SK-N-SH treated with all-trans-retinoic acid at 6 μM for 48 hours (cell line): ENCODE results near the gene GSG1L.

Experiments used
- ATAC-seq: fragments of 200-7000 bp; cut with Tn5 transposase; 3 replicates; pipeline ENCODE4 v1.9.1; 2020; ENCODE audit warnings: mild to moderate bottlenecking, moderate library complexity
- ARNTL ChIP-seq: fragments of 450-650 bp; formaldehyde crosslinking; IDR thresholded peaks from 2 replicates; pipeline ENCODE4 v1.5.0; 2020; ENCODE audit warnings: low read depth, mild to moderate bottlenecking, moderate library complexity, borderline replicate concordance
- BACH2 ChIP-seq: fragments of 250-450 bp; sonication (Bioruptor Pico); IDR thresholded peaks from 2 replicates; pipeline ENCODE4 v1.9.0; 2021; ENCODE audit warnings: mild to moderate bottlenecking, borderline replicate concordance
- CREB5 ChIP-seq: fragments of 250-450 bp; sonication (Bioruptor Pico); IDR thresholded peaks from 2 replicates; pipeline ENCODE4 v1.5.1; 2020; ENCODE audit warnings: low read depth, mild to moderate bottlenecking, moderate library complexity
- CSDC2 ChIP-seq: fragments of 250-450 bp; sonication (Bioruptor Pico); IDR thresholded peaks from 2 replicates; pipeline ENCODE4 v1.5.0; 2020; ENCODE audit warnings: mild to moderate bottlenecking, moderate library complexity
- ESRRG ChIP-seq: fragments of 250-450 bp; sonication (Bioruptor Pico); IDR thresholded peaks from 2 replicates; pipeline ENCODE4 v1.6.1; 2021; ENCODE audit warnings: mild to moderate bottlenecking
- GLIS3 ChIP-seq: fragments of 250-450 bp; sonication (Bioruptor Pico); IDR thresholded peaks from 2 replicates; pipeline ENCODE4 v1.5.0; 2020; ENCODE audit warnings: mild to moderate bottlenecking, moderate library complexity
- ISL1 ChIP-seq: fragments of 250-450 bp; sonication (Bioruptor Pico); IDR thresholded peaks from 2 replicates; pipeline ENCODE4 v2.1.2; 2022; ENCODE audit warnings: mild to moderate bottlenecking, moderate library complexity
- OSR1 ChIP-seq: fragments of 250-450 bp; sonication (Bioruptor Pico); IDR thresholded peaks from 2 replicates; pipeline ENCODE4 v1.8.0; 2022; ENCODE audit warnings: moderate library complexity, mild to moderate bottlenecking, inconsistent platforms
- PPARA ChIP-seq: fragments of 250-450 bp; sonication (Bioruptor Pico); IDR thresholded peaks from 2 replicates; pipeline ENCODE4 v1.5.0; 2020; ENCODE audit warnings: mild to moderate bottlenecking, borderline replicate concordance
- RARB ChIP-seq: fragments of 250-450 bp; sonication (Bioruptor Pico); IDR thresholded peaks from 2 replicates; pipeline ENCODE4 v1.8.0; 2021; ENCODE audit warnings: mild to moderate bottlenecking, moderate library complexity
- SNAI2 ChIP-seq: fragments of 250-450 bp; sonication (Bioruptor Pico); IDR thresholded peaks from 2 replicates; pipeline ENCODE4 v1.5.0; 2020; ENCODE audit warnings: mild to moderate bottlenecking, moderate library complexity
- TCF4 ChIP-seq: fragments of 250-450 bp; sonication (Bioruptor Pico); IDR thresholded peaks from 2 replicates; pipeline ENCODE4 v1.8.0; 2021; ENCODE audit warnings: mild to moderate bottlenecking, moderate library complexity, borderline replicate concordance
- TOX ChIP-seq: fragments of 250-450 bp; sonication (Bioruptor Pico); IDR thresholded peaks from 2 replicates; pipeline ENCODE4 v1.8.0; 2021; ENCODE audit warnings: mild to moderate bottlenecking, moderate library complexity, borderline replicate concordance
- TSHZ2 ChIP-seq: fragments of 250-450 bp; sonication (Bioruptor Pico); IDR thresholded peaks from 2 replicates; pipeline ENCODE4 v1.5.0; 2020; ENCODE audit warnings: mild to moderate bottlenecking, moderate library complexity
- ZFP3 ChIP-seq: fragments of 250-450 bp; sonication (Bioruptor Pico); IDR thresholded peaks from 2 replicates; pipeline ENCODE4 v1.5.0; 2020; ENCODE audit warnings: mild to moderate bottlenecking, moderate library complexity
- ZFP30 ChIP-seq: fragments of 450-650 bp; formaldehyde crosslinking; IDR thresholded peaks from 2 replicates; pipeline ENCODE4 v1.5.0; 2022; ENCODE audit warnings: mild to moderate bottlenecking, moderate library complexity
- ZNF565 ChIP-seq: fragments of 450-650 bp; formaldehyde crosslinking; conservative IDR thresholded peaks from 2 replicates; pipeline ENCODE4 v1.5.0; 2020; ENCODE audit warnings: low read depth, mild to moderate bottlenecking, moderate library complexity
- ZNF70 ChIP-seq: fragments of 450-650 bp; formaldehyde crosslinking; IDR thresholded peaks from 2 replicates; pipeline ENCODE4 v1.5.0; 2020; ENCODE audit warnings: mild to moderate bottlenecking, moderate library complexity
- ZNF8 ChIP-seq: fragments of 450-650 bp; formaldehyde crosslinking; IDR thresholded peaks from 2 replicates; pipeline ENCODE4 v1.5.0; 2020; ENCODE audit warnings: mild to moderate bottlenecking, moderate library complexity
- TF ChIP-seq, protein P1 (sequence below): fragments of 250-450 bp; sonication (Bioruptor Pico); IDR thresholded peaks from 2 replicates; pipeline ENCODE4 v1.8.0; 2021; ENCODE audit warnings: low read depth, mild to moderate bottlenecking, moderate library complexity, borderline replicate concordance
- TF ChIP-seq, protein P2 (sequence below): fragments of 250-450 bp; sonication (Bioruptor Pico); IDR thresholded peaks from 2 replicates; pipeline ENCODE4 v1.8.0; 2020; ENCODE audit warnings: mild to moderate bottlenecking, moderate library complexity, borderline replicate concordance

Gene GSG1L

GRCh38 chr16:27780468-27781194 lies 282.9 kb downstream of the GSG1L start:
- TF ChIP-seq ZNF565 (CRISPR knock-in tag) (no peak), BACH2 (CRISPR knock-in tag) (no peak), GLIS3 (CRISPR knock-in tag) (no peak), ARNTL (CRISPR knock-in tag) (no peak), ZNF70 (CRISPR knock-in tag) (no peak), CREB5 (CRISPR knock-in tag) (no peak), RARB (no peak), ZFP3 (CRISPR knock-in tag) (no peak), TSHZ2 (no peak), OSR1 (CRISPR knock-in tag) (no peak), TCF4 (CRISPR knock-in tag) (no peak), ZNF8 (CRISPR knock-in tag) (no peak), TOX (CRISPR knock-in tag) (no peak)
- TF ChIP-seq, protein P1, sequence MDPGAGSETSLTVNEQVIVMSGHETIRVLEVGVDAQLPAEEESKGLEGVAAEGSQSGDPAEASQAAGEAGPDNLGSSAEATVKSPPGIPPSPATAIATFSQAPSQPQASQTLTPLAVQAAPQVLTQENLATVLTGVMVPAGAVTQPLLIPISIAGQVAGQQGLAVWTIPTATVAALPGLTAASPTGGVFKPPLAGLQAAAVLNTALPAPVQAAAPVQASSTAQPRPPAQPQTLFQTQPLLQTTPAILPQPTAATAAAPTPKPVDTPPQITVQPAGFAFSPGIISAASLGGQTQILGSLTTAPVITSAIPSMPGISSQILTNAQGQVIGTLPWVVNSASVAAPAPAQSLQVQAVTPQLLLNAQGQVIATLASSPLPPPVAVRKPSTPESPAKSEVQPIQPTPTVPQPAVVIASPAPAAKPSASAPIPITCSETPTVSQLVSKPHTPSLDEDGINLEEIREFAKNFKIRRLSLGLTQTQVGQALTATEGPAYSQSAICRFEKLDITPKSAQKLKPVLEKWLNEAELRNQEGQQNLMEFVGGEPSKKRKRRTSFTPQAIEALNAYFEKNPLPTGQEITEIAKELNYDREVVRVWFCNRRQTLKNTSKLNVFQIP: no peak
- TF ChIP-seq, protein P2, sequence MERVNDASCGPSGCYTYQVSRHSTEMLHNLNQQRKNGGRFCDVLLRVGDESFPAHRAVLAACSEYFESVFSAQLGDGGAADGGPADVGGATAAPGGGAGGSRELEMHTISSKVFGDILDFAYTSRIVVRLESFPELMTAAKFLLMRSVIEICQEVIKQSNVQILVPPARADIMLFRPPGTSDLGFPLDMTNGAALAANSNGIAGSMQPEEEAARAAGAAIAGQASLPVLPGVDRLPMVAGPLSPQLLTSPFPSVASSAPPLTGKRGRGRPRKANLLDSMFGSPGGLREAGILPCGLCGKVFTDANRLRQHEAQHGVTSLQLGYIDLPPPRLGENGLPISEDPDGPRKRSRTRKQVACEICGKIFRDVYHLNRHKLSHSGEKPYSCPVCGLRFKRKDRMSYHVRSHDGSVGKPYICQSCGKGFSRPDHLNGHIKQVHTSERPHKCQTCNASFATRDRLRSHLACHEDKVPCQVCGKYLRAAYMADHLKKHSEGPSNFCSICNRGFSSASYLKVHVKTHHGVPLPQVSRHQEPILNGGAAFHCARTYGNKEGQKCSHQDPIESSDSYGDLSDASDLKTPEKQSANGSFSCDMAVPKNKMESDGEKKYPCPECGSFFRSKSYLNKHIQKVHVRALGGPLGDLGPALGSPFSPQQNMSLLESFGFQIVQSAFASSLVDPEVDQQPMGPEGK (CRISPR knock-in tag): no peak
- no peak for ATAC-seq

DNA sequence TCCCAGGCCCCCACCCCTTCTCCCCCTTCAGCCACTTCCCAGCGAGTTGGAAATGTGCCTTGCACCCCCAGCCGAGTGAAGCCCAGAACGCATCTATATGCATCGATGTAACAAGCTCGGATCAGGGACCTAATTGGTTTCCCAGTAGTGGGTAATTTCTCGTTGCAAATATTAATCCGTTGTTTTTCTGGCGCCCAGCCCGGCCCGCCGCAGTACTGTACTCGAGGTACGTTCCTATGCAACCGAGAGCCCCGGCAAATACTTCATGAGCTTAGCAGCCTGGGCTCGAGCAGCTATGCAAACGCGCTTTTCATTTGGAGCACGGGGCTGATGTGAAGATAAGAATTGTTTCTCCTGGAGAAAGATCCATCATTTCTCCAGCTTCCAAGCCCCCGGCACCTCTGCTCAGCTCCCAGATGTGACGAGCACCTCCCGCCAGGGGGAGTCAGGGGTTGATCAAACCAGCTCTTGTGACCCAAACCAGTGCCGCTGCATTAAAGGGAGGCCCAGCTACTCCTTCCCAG lies 283.8 kb downstream of the GSG1L start:
- TF ChIP-seq, protein P1: no peak
- TF ChIP-seq TOX (CRISPR knock-in tag) (no peak), CREB5 (CRISPR knock-in tag) (no peak), ISL1 (no peak)

DNA sequence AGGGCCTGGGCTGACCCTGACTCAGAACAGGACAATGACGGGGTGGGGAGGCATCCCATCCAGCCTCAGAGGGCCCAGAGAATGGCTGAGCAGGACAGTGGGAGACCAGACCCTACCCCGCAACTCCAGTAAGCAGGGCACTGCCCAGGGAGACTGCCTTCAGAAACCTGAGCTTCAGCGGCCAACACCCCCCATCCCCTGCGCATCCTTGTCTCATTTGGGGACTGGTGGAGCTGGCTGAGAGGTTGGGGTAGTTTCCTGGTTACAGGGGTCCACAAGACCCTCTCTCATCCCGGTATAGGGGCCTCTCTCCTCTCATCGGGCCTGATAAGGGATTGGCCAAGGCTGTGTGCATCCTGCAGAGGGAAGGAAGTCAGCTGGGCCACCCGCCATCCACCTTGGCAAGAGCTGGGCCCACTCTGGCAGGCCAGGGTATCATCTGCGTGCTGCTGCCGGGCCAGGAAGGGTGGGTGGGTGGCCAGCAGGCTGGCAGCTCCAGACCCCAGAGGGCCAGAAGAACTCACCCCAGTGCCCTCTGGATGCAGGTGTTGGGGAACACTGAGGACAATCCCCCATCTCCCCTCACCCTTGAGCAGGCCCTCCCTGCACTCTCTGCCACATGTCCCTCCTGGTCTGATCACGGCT lies 284.5 kb downstream of the GSG1L start:
- ATAC-seq: peak; percentile 8; the same call in 1 of the 3 replicates
- TF ChIP-seq TOX (CRISPR knock-in tag) (no peak), ZNF565 (CRISPR knock-in tag) (no peak), ZFP30 (CRISPR knock-in tag) (no peak), OSR1 (CRISPR knock-in tag) (no peak), RARB (no peak), CSDC2 (CRISPR knock-in tag) (no peak), SNAI2 (CRISPR knock-in tag) (no peak), ARNTL (CRISPR knock-in tag) (no peak), PPARA (CRISPR knock-in tag) (no peak), GLIS3 (CRISPR knock-in tag) (no peak), ESRRG (CRISPR knock-in tag) (no peak)
- TF ChIP-seq, protein P1: no peak

More for the DNA sequence above, 283.8 kb downstream of the GSG1L start:
- ATAC-seq: peak; percentile 75
